ENCODE measurements around the gene IGSF21. TPM values are rescaled to one million over a fixed set of nuclear protein-coding genes. Genes with fewer than 3 reads are reported as not detected.

Gene IGSF21
- total RNA-seq, 1 experiment from 2014 or later, result 5.2 TPM

DNA sequence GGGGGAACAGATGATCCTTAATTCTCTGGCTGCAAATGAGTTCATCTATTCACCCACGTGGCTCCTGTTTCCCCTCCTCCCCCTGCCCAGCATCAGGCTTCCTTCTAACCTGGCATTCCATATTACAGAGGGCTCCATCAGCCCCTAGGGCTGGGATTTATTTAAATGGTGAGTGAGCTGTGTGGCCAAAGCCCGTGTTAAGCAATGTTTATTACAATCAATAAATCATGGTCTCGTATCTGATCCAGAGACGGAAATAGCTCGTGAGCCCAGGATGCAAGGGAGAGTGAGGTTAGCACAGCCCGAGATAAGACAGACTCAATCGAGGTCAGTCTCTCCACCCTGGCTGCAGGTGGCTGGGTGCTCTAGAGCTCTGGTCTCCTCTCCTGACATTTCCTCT, 43.1 kb upstream of the IGSF21 start:
- no CpG with 5 or more reads among the region's 7 CpGs for WGBS (ENCODE audit: extremely low coverage, insufficient read length, low lambda C conversion rate)

More for the DNA sequence above, 43.1 kb upstream of the IGSF21 start:
- no peak overlapping the region for H3K4ac ChIP-seq (ENCODE audit: low read depth, low read length)
- no peak overlapping the region for H2AK5ac ChIP-seq (ENCODE audit: insufficient read length, low read length)
- peaks cover 51% of the 10 kb centered on the region for H3K27me3 Mint-ChIP-seq (ENCODE audit: low read depth)
- no peak overlapping the region for H4K8ac ChIP-seq (replicated peaks; ENCODE audit: insufficient read length, low read depth, low read length)
- H3K27ac ChIP-seq (ENCODE audit: insufficient read length, low read depth, low read length), result no peak overlapping the region
- H3K56ac ChIP-seq (ENCODE audit: insufficient read length, low read depth, low read length), result no peak overlapping the region
- H2BK5ac ChIP-seq (ENCODE audit: insufficient read length, low read length), result no peak overlapping the region
- no peak overlapping the region for H2BK12ac ChIP-seq (ENCODE audit: insufficient read length, low read depth, low read length)
- peaks cover 0 to 4% of the 10 kb centered on the region in 2 experiments; a peak in 3 of 4 replicates for H3K4me1 Mint-ChIP-seq
- no peak overlapping the region for H3K9ac ChIP-seq (ENCODE audit: extremely low read depth, insufficient read length, low read length)
- H2BK15ac ChIP-seq (ENCODE audit: low read depth, low read length), result no peak overlapping the region
- no peak overlapping the region for H2BK20ac ChIP-seq (ENCODE audit: low read depth, low read length, poor library complexity, severe bottlenecking)
- H3K27me3 ChIP-seq (ENCODE audit: insufficient read depth, low read length), result no peaks in the 10 kb centered on the region; the same call in 1 of the 2 replicates
- H3K4me2 ChIP-seq (ENCODE audit: insufficient read depth, insufficient read length, low read length), result no peak overlapping the region
- DNase-seq, result no peak
- no peak overlapping the region for H3T11ph ChIP-seq (ENCODE audit: low read length)
- H2AFZ ChIP-seq (ENCODE audit: low read length), result no peak overlapping the region
- H3K4me3 Mint-ChIP-seq, result no peak overlapping the region
- H4K91ac ChIP-seq (ENCODE audit: insufficient read length, low read depth, low read length), result no peak overlapping the region
- H3K79me1 ChIP-seq (ENCODE audit: insufficient read depth, low read depth, low read length, poor library complexity, severe bottlenecking), result no peaks in the 10 kb centered on the region
- H3K14ac ChIP-seq (ENCODE audit: insufficient read depth, low read length), result no peak overlapping the region
- no peak overlapping the region for H2BK120ac ChIP-seq (ENCODE audit: low read depth, low read length, poor library complexity, severe bottlenecking)
- no peak overlapping the region for H4K5ac ChIP-seq (ENCODE audit: insufficient read length, low read depth, low read length)
- H4K20me1 ChIP-seq (ENCODE audit: control insufficient read depth, insufficient read depth, insufficient read length), result no peaks in the 10 kb centered on the region
- H3K27ac Mint-ChIP-seq, result no peak overlapping the region
- no peaks in the 10 kb centered on the region for H3K79me2 ChIP-seq (ENCODE audit: insufficient read depth, low read length)
- TF ChIP-seq, protein P1, sequence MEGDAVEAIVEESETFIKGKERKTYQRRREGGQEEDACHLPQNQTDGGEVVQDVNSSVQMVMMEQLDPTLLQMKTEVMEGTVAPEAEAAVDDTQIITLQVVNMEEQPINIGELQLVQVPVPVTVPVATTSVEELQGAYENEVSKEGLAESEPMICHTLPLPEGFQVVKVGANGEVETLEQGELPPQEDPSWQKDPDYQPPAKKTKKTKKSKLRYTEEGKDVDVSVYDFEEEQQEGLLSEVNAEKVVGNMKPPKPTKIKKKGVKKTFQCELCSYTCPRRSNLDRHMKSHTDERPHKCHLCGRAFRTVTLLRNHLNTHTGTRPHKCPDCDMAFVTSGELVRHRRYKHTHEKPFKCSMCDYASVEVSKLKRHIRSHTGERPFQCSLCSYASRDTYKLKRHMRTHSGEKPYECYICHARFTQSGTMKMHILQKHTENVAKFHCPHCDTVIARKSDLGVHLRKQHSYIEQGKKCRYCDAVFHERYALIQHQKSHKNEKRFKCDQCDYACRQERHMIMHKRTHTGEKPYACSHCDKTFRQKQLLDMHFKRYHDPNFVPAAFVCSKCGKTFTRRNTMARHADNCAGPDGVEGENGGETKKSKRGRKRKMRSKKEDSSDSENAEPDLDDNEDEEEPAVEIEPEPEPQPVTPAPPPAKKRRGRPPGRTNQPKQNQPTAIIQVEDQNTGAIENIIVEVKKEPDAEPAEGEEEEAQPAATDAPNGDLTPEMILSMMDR (conservative IDR thresholded peaks at IDR 0.05), result no peak
- no peak overlapping the region for H3K23ac ChIP-seq (ENCODE audit: insufficient read length, low read depth, low read length)
- H3K9me3 ChIP-seq (ENCODE audit: control insufficient read depth, low read depth, low read length), result no peaks in the 10 kb centered on the region
- H3K36me3 Mint-ChIP-seq (ENCODE audit: insufficient read depth in 1 of 3, low read depth in 3 of 3), result no peaks in the 10 kb centered on the region
- no peak overlapping the region for H3K18ac ChIP-seq (ENCODE audit: insufficient read length, low read depth, low read length)
- no peaks in the 10 kb centered on the region for H3K23me2 ChIP-seq (ENCODE audit: insufficient read length, low read depth, low read length, poor library complexity, severe bottlenecking)
- H3K4me1 ChIP-seq (ENCODE audit: insufficient read depth, low read length), result no peaks in the 10 kb centered on the region
- H3K9me3 Mint-ChIP-seq, result no peaks in the 10 kb centered on the region; a peak in 1 of 5 replicates

Data from H9 (cell line).